ENCODE measurements around the gene PIANP. TPM values are rescaled to one million over a fixed set of nuclear protein-coding genes. Genes with fewer than 3 reads are reported as not detected.

PIANP gene
- total RNA-seq, 1 experiment from 2014 or later, result not detected

GRCh38 chr12:6685814-6686213 lies 14.8 kb downstream of the PIANP start:
- no TSS peak for BruUV-seq (replicated peaks)
- H3K27me3 Mint-ChIP-seq (ENCODE audit: unreplicated experiment), result no peaks in the 10 kb centered on the region
- H3K9me3 Mint-ChIP-seq (ENCODE audit: low read depth, unreplicated experiment), result no peaks in the 10 kb centered on the region
- H3K4me3 Mint-ChIP-seq (ENCODE audit: low read depth, unreplicated experiment), result no peak overlapping the region
- DNase-seq, result no peak
- no peak for TF ChIP-seq CTCF (IDR thresholded peaks at IDR 0.05; ENCODE audit: unreplicated experiment)
- CTCF ChIA-PET, result no interaction called here
- H3K27ac Mint-ChIP-seq (ENCODE audit: unreplicated experiment), result no peak overlapping the region
- peaks cover 25% of the 10 kb centered on the region for H3K4me1 Mint-ChIP-seq (ENCODE audit: low read depth, unreplicated experiment)
- H3K36me3 Mint-ChIP-seq (ENCODE audit: insufficient read depth, unreplicated experiment), result peaks cover 57% of the 10 kb centered on the region
- intact Hi-C loops (cut with micrococcal nuclease; ENCODE audit: unreplicated experiment), result no loop called here

GRCh38 chr12:6684609-6685008 lies 16.0 kb downstream of the PIANP start:
- DNase-seq, result peak; percentile 23
- no TSS peak for BruUV-seq (replicated peaks)
- intact Hi-C loops (cut with micrococcal nuclease; ENCODE audit: unreplicated experiment), result no loop called here
- TF ChIP-seq CTCF (IDR thresholded peaks at IDR 0.05; ENCODE audit: unreplicated experiment), result no peak
- Mint-ChIP-seq H3K27ac (ENCODE audit: unreplicated experiment) (no peak overlapping the region), H3K4me1 (ENCODE audit: low read depth, unreplicated experiment) (peaks cover 25% of the 10 kb centered on the region), H3K36me3 (ENCODE audit: insufficient read depth, unreplicated experiment) (peaks cover 54% of the 10 kb centered on the region), H3K4me3 (ENCODE audit: low read depth, unreplicated experiment) (no peak overlapping the region), H3K9me3 (ENCODE audit: low read depth, unreplicated experiment) (no peaks in the 10 kb centered on the region), H3K27me3 (ENCODE audit: unreplicated experiment) (no peaks in the 10 kb centered on the region)
- CTCF ChIA-PET, result interaction anchor here (0.6 to 1.4 kb wide), 4 partner anchors 21 to 120 kb away, joined by 3 to 4 read pairs (median 3); no protein-coding TSS in a partner anchor

- intact Hi-C loops (cut with micrococcal nuclease; ENCODE audit: unreplicated experiment), result no loop called here
- H3K27me3 Mint-ChIP-seq (ENCODE audit: unreplicated experiment), result no peaks in the 10 kb centered on the region
- CTCF ChIA-PET, result no interaction called here
- TF ChIP-seq CTCF (IDR thresholded peaks at IDR 0.05; ENCODE audit: unreplicated experiment), result no peak
- H3K36me3 Mint-ChIP-seq (ENCODE audit: insufficient read depth, unreplicated experiment), result peaks cover 67% of the 10 kb centered on the region
- H3K4me3 Mint-ChIP-seq (ENCODE audit: low read depth, unreplicated experiment), result no peak overlapping the region
- no peaks in the 10 kb centered on the region for H3K9me3 Mint-ChIP-seq (ENCODE audit: low read depth, unreplicated experiment)
- BruUV-seq (replicated peaks), result no TSS peak
- DNase-seq, result no peak
- no peaks in the 10 kb centered on the region for H3K4me1 Mint-ChIP-seq (ENCODE audit: low read depth, unreplicated experiment)
- H3K27ac Mint-ChIP-seq (ENCODE audit: unreplicated experiment), result no peak overlapping the region
These were observed 23.7 kb downstream of the PIANP start for GRCh38 chr12:6676962-6677361.

- Mint-ChIP-seq H3K4me3 (ENCODE audit: low read depth, unreplicated experiment) (no peak overlapping the region), H3K9me3 (ENCODE audit: low read depth, unreplicated experiment) (no peaks in the 10 kb centered on the region), H3K27me3 (ENCODE audit: unreplicated experiment) (no peaks in the 10 kb centered on the region), H3K27ac (ENCODE audit: unreplicated experiment) (no peak overlapping the region), H3K4me1 (ENCODE audit: low read depth, unreplicated experiment) (no peaks in the 10 kb centered on the region), H3K36me3 (ENCODE audit: insufficient read depth, unreplicated experiment) (peaks cover 78% of the 10 kb centered on the region)
- BruUV-seq (replicated peaks), result no TSS peak
- DNase-seq, result no peak
- intact Hi-C loops (cut with micrococcal nuclease; ENCODE audit: unreplicated experiment), result no loop called here
- CTCF ChIA-PET, result no interaction called here
- no peak for TF ChIP-seq CTCF (IDR thresholded peaks at IDR 0.05; ENCODE audit: unreplicated experiment)
These were observed 28.5 kb downstream of the PIANP start for GRCh38 chr12:6672143-6672542.
